GM21529 (cell line): Measurements from ENCODE around the gene ABO.
"Not testable (repeated sequence)": the region's sequence is repeated elsewhere in the genome, so short reads cannot be mapped to it uniquely, and the experiment has no call there.

Source experiments
- ATAC-seq: cut with Tn5 transposase; IDR thresholded peaks from one replicate; pipeline ENCODE4 v1.9.1; 2021; ENCODE audit not compliant: unreplicated experiment

Gene ABO

DNA sequence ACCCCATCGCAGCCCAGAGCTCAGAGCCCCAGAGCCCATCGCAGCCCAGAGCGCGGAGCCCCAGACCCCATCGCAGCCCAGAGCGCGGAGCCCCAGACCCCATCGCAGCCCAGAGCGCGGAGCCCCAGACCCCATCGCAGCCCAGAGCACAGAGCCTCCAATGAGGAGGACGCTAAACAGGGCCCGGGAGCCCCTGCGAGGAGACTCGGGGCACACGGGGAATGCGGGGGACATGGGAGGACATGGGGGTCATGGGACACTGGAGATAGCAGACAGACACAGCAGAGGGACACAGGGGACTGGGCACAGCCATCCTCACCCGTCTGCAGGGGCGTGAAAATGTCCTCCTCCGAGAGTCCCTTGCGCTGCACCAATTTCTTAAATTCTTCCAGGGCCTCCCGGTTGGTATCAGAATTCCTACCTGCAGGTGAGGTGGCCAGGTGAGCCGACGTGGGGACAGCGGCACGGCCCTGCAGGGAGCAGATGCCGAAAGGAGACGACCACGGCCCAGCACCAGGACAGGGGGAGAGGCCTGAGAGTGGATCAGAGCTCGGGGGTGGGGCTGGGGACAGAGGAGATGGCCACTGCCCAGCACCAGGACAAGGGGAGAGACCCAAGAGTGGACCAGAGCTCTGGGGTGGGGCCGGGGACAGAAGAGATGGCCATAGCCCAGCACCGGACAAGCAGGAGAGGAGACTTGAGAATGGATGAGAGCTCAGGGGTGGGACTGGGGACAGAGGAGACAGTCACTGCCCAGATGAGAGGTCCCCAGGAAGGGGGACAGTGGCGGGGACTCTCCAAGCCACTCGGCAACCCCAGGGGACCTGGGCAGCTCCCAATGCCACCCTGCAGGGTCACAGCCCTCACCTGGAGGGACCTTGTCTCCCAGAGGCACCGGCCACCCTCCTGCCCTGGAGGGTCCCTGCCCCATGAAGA lies 68.7 kb downstream of the ABO start:
- ATAC-seq: no peak

DNA sequence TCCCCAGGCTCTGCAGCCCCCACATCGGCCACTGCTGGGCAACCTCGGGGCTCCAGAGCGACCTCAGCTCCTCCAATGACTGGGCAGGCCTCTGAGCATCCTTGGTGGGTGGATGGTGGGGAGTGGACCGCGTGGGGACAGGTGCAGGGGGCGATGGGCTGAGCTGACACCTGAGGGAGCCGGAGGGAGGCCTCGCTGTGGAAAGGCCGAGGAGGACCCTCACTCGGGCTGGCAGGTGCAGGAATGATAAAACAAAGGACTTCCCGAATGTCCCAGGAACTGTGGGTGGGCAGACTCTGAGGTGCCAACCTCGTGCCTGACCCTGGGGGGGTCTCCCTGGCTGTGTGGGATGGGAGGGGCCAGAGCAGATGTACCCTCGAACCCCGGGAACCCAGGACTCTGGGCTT lies 69.5 kb downstream of the ABO start:
- not testable (repeated sequence) for ATAC-seq
